ENCODE measurements around the gene PRAMEF5.
"Not testable (repeated sequence)": the region's sequence is repeated elsewhere in the genome, so short reads cannot be mapped to it uniquely, and the experiment has no call there.

DNA sequence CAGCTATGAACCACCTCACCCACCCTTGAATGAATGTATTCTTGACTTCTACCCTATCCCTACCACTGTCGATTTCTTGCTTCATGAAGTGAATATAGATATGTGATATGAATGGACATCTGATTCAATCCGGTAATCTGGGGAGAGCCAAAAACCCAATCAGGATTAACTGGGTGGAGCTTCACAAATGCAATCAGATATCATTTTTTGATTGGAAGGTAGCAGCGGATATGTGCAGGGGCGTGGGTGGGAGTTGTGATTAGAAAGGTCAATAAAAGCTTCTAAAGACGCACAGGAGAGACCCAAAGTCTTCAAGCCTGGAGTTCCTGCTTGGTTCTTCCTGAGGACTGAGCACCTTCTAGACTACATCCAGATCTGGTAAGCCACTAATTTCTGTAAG lies at the start of gene PRAMEF5:
- not testable (repeated sequence) for TF ChIP-seq ZFP30 (CRISPR knock-in tag; IDR thresholded peaks at IDR 0.05); ARNTL (CRISPR knock-in tag; IDR thresholded peaks at IDR 0.05; ENCODE audit: borderline replicate concordance, low read depth); PATZ1 (CRISPR knock-in tag; IDR thresholded peaks at IDR 0.05; ENCODE audit: borderline replicate concordance); ZC3H10 (CRISPR knock-in tag; IDR thresholded peaks at IDR 0.05); CREB5 (CRISPR knock-in tag; IDR thresholded peaks at IDR 0.05; ENCODE audit: low read depth); TOX (CRISPR knock-in tag; IDR thresholded peaks at IDR 0.05; ENCODE audit: borderline replicate concordance); ZFP3 (CRISPR knock-in tag; IDR thresholded peaks at IDR 0.05); SNAI2 (CRISPR knock-in tag; IDR thresholded peaks at IDR 0.05); ZNF70 (CRISPR knock-in tag; IDR thresholded peaks at IDR 0.05); TCF4 (CRISPR knock-in tag; IDR thresholded peaks at IDR 0.05; ENCODE audit: borderline replicate concordance)

All from SK-N-SH treated with all-trans-retinoic acid at 6 μM for 48 hours (cell line).